HG03521 (cell line): ENCODE data around the gene ZNF668.
"Not testable (repeated sequence)": the region's sequence is repeated elsewhere in the genome, so short reads cannot be mapped to it uniquely, and the experiment has no call there.

Source experiments
- ATAC-seq: cut with Tn5 transposase; IDR thresholded peaks from one replicate; pipeline ENCODE4 v1.9.1; 2021; ENCODE audit warnings: mild to moderate bottlenecking, moderate library complexity; ENCODE audit not compliant: unreplicated experiment

The ZNF668 gene

DNA sequence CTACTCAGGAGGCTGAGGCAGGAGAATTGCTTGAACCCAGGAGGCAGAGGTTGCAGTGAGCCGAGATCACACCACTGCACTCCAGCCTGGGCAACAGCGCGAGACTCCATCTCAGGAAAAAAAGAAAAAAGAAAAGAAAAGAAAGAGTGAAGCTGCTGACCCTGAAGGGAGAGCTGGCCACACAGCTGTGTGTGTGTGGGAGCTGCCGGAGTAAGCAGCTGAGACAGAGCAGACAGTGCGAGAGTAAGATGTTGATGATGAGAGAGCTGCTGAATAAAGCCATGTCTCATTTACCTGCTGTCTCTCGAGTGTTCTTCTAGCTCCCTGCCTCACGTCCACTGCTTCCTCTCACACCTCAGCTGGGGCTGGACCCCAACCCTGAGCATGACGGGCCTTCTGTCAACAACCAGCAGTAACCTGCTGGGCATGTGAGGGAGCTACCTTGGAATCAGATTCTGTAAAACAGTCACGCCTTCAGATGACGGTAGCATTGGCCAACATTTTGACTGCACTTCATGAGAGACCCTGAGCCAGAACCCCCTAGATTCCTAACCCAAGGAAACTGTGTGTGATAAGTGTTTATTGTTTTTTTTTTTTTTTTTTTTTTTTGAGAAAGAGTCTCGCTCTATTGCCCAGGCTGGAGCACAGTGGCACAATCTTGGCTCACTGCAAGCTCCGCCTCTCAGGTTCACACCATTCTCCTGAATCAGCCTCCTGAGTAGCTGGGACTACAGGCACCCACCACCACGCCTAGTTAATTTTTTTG is 27.0 kb upstream of the ZNF668 start:
- ATAC-seq, result not testable (repeated sequence)

DNA sequence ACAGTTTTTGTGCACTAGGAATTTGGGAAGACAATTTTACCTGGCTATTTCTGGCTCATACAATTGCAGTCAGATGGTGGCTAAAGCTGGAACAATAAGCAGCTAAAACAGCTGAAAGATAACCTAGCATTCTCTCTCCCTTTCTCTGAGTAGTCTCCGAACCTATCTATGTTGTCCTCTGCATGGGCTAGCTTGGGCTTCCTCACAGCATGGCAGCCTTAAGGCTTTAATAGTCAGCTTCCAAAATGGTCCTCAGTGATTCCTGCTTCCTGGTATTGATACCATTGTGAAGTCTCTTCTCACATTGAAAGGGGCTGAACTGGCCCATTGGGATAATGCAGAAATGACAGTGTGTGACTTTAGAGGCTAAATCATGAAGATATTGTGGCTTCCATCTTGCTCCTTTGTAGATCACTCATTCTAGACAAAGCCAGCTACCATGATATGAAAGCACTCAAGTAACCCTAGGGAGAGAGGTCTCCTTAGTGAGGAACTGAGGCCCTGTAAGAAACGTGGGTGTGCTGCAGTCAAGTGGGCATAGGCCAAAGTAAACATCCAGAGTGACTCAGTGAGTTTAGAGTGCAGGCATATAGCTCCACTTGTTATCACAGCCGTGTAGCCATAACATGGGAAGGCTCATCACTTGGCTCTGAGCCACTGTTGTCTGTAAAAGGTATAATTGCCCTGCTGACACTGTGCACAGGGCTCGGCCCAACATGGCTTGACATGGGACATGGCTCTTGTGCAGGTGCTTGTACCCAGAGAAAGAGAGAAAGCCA is 26.0 kb upstream of the ZNF668 start:
- ATAC-seq, result no peak

DNA sequence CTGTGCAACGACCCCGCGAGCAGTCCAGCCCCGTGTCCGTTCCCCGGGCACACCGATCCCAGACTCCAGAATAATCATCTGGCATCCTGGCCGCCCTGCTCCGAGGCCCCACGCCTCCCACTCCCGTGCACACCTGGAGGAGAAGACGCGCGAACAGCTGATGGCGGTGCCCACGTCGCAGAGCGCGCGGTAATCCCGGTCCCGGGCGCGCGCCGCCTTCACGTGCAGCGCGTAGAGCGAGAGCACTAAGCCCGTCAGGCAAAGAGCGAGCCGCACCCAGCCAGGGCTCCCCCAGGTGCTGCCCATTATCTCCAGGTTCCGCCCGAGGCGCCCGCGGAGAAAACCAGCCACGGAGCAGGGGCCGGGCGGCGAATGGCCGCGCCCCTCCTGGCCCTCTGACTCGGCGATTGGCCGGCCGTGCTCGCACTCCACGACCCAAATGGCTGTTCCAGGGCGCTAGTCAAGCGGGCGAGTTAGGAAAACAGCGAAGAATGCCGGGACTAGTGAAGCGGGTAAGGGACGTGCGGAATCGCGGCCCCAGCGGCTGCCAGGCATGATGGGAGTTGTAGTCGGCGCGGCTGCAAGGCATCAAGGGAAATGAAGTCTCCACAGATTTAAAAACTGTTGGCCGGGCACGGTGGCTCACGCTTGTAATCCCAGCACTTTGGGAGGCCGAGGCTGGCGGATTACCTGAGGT is 20.5 kb upstream of the ZNF668 start, which contains the start of gene VKORC1:
Gene VKORC1, minus strand, starts transcription at position 374 of the 697 bp plus-strand sequence. Its CDS starts 68 bp downstream, at position 306.
- ATAC-seq, result peak; percentile 84

DNA sequence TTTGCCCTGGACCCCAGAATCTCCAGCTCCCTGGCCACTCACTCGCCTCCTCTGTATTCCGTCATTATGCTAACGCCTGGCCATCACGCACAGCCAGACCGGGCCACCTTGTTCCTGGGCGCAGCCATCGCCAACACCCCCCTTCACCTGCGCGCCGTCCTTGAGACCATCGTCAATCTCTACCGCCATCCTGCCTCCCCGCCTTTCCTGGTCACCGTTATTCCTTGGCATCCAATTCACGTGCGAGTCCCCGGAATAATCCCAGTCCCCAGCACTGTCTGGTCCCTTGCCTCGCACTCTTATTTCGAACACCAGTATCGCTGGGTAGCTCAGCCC is 20.0 kb upstream of the ZNF668 start:
- ATAC-seq, result no peak

DNA sequence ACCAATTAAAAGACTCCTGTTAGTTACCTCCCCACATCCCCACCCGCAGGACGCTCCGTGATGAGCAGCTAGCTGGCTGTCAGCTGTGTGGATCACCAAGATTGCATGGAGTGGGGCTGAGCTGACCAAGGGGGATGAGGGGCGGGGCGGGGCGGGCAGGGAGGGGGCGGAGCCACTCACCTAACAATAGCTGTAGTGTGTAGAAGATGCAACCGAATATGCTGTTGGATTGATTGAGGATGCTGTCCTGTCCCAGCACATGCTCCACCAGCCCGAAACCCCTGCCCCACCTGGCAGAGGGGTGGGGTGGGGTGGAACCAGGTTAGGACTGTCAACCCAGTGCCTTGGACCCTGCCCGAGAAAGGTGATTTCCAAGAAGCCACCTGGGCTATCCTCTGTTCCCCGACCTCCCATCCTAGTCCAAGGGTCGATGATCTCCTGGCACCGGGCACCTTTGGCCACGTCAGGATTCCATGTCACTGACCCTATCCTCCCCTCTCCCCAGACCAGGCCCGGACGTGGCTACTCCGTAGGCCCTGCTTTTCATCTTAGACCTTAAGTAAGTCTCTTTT is 19.2 kb upstream of the ZNF668 start:
- no peak for ATAC-seq

DNA sequence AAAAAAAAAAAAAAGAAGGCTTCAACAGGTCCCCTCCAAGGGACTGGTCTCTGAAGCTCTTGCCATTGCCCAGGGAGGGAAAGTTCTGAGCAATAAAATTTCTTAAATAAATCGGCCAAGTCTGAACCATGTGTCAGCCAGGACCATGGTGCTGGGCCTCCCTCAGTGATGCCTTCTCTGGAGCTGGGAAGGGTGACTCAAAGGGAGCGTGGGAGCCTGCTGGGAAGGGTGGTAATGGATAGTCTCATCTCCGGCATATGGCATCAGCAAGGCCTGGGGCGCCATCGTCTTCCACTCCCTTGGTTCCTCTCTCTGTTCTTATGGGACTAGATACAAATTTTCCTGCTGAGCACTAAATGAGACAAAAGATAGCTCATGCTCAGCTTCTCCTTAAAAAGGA is 18.3 kb upstream of the ZNF668 start:
- no peak for ATAC-seq

DNA sequence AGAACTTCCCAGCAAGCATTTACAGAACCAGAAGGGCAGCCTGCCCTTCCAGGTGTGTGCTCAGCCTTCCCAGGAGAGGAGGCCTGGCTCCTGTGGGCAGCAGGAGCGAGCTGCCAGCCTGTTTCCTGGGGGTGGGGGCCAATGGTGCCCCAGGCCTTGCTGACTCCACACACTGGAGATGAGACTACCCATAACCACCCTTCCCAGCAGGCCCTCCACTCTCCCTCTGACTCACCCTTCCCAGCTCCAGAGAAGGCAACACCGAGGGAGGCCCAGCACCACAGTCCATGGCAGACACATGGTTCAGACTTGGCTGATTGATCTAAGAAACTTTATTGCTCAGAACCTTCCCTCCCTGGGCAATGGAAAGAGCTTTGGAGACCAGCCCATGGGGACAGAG is 16.5 kb upstream of the ZNF668 start:
- ATAC-seq, result no peak

DNA sequence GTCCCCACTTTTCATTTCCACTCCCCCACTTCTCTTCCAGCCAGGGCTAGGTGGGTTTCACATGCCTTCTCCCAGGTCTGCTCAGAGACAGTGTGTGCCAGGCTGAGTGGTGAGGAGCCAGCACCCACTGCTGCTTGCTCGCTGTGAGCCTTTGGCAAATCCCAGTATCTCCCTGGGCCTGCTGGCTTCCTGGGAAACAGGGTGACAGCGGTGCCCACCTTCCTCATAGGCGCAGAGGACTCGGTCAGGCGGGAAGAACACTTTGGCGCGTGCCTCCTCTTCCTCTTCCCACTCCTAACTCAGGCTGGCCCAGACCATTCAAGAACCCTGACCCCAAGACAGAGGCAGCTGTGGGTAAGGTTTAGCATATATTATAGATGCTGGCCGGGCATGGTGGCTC is 15.2 kb upstream of the ZNF668 start:
- no peak for ATAC-seq

DNA sequence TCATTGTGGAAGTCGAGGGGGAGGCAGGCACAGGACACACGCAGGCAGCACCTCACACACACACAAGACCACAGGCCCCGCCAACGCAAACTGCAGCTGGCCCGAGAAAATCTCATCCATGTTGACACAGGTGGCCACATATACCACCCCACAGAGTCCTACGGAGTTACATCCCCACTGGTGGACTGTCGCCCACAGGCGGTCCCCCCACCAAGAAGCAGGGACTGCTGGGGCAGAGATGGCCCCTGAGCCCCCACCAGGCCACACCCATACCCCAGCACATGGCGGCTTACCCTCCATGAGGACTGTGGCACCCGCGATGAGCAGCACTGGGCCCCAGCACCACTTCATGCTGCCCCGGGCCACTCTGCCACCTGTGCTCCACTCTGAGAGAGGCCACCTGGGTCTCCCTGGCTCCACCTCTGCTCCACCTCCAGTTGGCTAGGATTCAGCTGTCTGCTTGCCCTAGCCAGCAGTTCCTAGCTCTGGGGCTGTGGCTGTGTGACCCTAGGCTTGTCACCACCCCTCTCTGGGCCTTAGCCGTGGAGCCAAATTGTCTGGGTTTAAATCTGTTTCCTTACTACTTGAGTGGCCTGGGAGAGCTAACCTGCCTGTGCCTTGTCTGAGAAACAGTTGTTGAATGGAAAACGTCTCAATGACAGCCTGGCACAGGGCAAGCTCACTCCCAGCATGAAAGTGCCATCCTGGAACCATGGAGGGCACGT is 14.6 kb upstream of the ZNF668 start, which contains the start of gene PRSS53:
Gene PRSS53, minus strand, starts transcription at position 485 of the 725 bp plus-strand sequence. Its CDS starts 134 bp downstream, at position 351.
- ATAC-seq, result no peak

DNA sequence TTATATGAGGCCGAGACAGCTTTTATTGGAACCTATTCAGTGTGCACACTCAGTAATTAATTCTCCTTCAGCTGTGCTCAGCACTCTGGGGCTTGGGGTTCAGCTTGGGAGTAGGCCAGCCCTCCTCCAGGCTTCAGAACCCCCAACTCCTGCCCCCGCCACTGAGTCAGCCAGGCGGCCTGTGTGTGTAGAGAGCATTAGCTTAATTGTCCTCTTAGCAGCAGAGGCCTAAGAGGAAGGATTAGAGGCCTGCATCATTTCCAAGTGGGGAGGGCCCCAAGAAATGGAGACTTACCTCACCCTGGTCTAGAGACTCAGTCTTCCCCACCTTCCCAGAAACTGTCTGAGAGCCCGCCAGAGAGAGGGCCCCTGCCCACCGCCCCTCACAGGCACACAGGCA is 13.9 kb upstream of the ZNF668 start:
- no peak for ATAC-seq

DNA sequence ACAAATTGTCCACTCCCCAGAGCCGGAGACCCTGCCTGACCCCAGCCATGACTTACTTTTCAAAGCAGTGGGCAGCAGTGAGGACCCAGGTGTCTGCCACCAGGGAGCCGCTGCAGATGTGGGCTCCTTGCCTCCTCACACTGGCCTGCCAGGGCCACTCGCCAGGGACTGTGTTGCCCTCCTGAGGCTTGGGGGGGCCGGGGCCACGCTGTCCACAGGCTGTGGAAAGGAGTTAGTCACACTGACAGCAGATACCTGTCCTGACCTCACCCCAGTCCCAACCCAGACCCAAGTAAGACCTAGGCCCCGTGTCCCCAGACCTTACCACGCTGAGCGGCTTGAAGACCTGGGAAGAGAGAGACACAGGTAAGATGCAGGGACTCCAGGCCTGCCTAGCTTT is 13.4 kb upstream of the ZNF668 start:
- no peak for ATAC-seq

DNA sequence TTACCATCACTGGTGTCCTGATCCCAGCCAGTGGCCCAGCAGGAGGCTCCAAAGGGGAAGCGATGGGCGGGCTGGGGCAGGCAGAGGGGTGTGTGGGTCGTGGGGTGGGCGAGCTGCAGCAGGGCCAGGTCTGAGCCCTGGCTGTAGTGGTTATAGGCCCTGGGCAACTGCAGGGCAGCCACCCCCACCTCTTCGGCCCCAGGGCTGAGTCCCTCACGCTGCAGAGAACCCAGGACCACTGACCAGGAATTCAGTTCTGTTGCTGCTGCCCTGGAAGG is 12.5 kb upstream of the ZNF668 start:
- ATAC-seq, result no peak

DNA sequence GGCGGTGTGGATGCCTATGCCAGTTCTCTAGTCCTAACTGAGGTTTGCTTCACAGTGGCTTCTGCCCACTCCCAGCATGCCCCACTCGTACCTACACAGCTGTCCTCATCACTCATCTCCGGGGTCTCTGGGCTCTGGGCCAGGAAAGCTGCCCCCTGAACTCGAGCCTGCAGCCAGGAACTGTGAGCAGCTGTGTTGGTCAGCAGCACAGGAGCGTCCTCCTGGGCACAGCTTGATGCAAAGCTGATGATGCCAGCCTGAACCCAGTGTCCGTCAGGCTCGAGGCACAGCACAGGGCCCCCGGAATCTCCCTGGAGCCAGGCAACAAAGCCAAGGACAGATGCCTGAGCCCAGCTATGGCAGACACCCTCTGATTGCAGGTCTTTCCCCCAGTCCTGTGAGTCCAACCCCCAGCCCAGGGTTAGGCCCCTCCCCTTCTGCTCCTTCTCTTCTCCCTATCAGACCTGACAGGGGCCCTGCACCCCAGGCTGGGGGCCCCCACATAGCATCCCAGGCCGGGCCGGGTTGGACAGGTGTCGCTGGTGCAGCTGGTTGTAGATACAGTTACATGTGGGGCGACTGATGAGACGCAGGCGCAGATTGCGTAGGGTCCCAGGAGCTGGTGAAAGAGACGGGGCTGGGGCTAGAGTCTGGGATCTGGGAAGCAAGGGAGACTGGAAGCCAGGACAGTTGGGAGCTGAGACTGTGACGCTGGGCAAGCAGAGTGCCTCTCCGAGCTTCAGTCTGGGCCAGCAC is 12.0 kb upstream of the ZNF668 start:
- no peak for ATAC-seq

DNA sequence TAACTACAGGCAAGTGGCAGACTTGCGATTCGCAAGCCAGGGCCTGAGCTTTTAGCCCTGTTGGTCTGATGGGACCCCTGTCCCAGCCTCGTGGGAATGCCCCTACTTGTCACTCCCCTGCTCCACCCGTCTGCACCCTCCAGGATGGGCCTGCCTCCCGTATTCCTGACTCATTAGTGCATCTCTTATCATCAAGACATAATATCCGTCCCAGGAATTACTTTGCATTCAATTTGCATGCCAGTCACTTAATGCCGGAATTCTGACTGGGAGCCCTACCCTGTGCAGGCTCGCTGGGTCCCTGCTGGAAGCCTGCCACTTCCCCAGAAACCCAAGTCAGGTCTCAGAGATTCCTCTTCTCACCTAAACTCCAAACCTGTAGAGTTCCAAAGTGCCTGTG is 11.4 kb upstream of the ZNF668 start:
- ATAC-seq, result no peak

DNA sequence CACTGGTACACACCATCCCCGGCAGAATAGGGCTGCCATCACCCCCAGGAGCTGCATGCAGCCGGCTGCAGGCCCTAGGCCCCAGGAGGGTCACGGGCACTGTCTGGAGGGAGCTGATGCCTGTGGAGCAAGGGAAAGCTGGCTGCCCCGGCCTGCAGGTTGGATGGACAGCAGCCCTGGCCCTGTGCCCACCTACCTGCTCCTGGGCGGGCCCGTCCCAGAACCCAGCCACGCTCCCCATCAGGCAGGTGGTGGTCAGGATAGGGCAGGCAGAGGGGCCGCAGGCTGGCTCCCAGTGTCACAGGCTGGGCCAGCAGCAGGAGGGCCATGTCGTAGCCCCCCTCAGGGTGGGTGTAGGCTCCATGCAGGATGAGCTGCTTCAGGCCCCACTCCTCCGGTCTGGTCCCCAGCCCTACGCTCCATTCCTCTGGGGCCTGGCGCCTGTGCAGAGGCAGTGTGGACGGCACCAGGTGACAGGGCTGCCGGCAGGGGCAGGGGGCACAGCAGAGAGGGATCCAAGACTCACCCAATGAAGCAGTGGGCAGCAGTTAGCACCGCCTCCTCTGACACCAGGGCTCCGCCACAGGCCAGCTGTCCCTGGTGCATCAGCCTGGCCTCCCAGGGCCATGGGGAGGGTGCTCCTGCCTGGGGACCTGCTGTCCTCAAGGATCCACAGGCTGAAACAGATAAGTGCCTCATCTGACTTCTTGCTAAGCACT is 10.7 kb upstream of the ZNF668 start:
- no peak for ATAC-seq

DNA sequence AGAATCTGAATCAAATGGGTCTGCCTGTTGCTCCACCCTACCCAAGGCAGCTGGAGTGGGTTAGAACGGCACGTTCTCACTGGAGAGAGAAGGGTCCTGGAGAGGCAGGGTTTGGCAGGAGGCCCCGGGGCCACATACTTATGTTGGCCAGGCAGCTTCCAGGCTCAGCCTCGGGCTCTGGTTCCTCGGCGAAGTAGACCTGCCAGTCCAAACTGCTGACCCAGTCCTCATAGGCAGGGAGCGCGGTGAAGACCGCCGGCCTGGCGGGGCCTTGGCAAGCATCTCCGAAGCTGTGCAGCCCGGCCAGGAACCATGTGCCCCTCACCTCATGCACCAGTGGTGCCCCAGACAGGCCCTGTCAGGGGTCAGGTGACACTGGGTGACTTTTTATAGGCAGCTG is 9.9 kb upstream of the ZNF668 start:
- ATAC-seq, result no peak

DNA sequence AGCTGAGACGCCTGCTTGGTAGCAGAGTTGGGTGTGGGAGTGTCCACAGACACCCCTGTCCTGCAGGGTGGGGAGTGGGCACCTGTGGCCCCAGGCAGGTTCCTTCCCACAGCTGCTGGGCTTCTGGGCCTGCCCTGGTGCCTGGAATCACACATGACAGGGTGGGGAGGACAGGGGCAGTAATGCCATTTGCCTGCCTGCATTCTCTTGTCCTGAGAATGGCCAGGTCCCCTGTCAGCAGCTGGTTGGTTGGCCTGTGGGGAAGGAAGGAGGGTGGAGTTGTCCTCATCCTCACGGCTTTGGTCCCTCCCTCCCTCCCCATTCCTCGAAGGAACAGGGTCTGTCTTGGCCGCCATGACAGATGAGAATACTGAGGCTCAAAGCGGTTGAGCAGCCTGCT is 9.5 kb upstream of the ZNF668 start:
- ATAC-seq, result no peak

DNA sequence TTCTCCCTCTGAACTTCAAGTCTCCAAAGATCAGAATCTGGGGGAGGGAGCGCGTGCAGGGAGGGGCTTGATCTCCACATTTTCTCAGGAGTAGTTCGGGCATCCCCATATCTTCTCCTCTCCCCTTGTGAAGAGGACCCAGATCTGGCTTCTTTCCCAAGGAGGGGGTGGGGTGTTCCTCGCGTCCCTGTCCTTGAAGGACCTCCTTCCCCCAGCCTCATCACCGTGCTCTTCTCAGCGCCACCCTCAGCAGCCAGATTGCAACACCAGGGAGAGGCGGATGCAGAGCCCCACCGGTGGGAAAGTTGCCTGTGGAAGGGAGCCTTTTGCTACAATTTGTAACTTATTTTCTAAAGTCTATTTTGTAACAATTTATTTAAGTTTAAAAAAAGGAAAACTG is 9.0 kb upstream of the ZNF668 start:
- ATAC-seq, result no peak

DNA sequence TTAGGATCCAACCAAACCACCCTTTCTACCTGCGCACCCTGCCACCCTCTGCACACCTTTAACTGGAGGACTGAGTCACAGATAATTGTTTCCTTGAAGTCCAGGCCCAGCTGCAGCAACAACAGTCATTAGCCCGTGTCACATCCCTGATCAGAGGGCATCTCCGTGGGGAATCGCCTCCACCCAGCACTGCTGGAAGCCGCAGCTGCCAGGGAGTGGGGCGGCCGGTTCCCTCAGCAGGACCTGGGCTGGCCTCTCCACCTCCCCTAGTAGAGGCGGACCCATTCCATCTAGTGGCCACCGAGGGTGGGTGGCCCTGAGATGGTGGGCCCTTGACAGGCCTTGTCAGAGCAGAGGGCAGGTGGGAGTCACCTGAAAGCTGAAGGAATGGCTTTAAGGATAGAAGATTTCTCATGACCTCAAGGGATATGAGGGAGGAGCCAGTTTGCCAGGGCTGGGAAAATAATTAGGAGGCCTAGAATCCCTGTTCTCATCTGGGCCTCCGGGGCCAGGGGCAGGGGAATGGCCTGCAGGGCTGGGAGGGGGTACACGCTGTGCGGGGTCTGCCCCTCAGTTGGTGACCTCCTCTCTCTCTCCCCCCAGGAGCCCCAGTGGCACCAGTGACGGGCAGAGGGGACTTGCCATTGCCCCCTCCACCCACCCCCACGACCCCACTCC is 8.5 kb upstream of the ZNF668 start:
- no peak for ATAC-seq
